SK-N-SH treated with all-trans-retinoic acid at 6 μM for 48 hours (cell line): Measurements from ENCODE around the gene BLOC1S1.

Experiments
- ATAC-seq: fragments of 200-7000 bp; cut with Tn5 transposase; 3 replicates; pipeline ENCODE4 v1.9.1; 2020; ENCODE audit warnings: mild to moderate bottlenecking, moderate library complexity
- ARNTL ChIP-seq: fragments of 450-650 bp; formaldehyde crosslinking; IDR thresholded peaks from 2 replicates; pipeline ENCODE4 v1.5.0; 2020; ENCODE audit warnings: low read depth, mild to moderate bottlenecking, moderate library complexity, borderline replicate concordance
- BACH2 ChIP-seq: fragments of 250-450 bp; sonication (Bioruptor Pico); IDR thresholded peaks from 2 replicates; pipeline ENCODE4 v1.9.0; 2021; ENCODE audit warnings: mild to moderate bottlenecking, borderline replicate concordance
- CSDC2 ChIP-seq: fragments of 250-450 bp; sonication (Bioruptor Pico); IDR thresholded peaks from 2 replicates; pipeline ENCODE4 v1.5.0; 2020; ENCODE audit warnings: mild to moderate bottlenecking, moderate library complexity
- ESRRG ChIP-seq: fragments of 250-450 bp; sonication (Bioruptor Pico); IDR thresholded peaks from 2 replicates; pipeline ENCODE4 v1.6.1; 2021; ENCODE audit warnings: mild to moderate bottlenecking
- GLIS3 ChIP-seq: fragments of 250-450 bp; sonication (Bioruptor Pico); IDR thresholded peaks from 2 replicates; pipeline ENCODE4 v1.5.0; 2020; ENCODE audit warnings: mild to moderate bottlenecking, moderate library complexity
- ISL1 ChIP-seq: fragments of 250-450 bp; sonication (Bioruptor Pico); IDR thresholded peaks from 2 replicates; pipeline ENCODE4 v2.1.2; 2022; ENCODE audit warnings: mild to moderate bottlenecking, moderate library complexity
- OSR1 ChIP-seq: fragments of 250-450 bp; sonication (Bioruptor Pico); IDR thresholded peaks from 2 replicates; pipeline ENCODE4 v1.8.0; 2022; ENCODE audit warnings: moderate library complexity, mild to moderate bottlenecking, inconsistent platforms
- PATZ1 ChIP-seq: fragments of 250-450 bp; sonication (Bioruptor Pico); IDR thresholded peaks from 2 replicates; pipeline ENCODE4 v1.8.0; 2020; ENCODE audit warnings: mild to moderate bottlenecking, moderate library complexity, borderline replicate concordance
- RARB ChIP-seq: fragments of 250-450 bp; sonication (Bioruptor Pico); IDR thresholded peaks from 2 replicates; pipeline ENCODE4 v1.8.0; 2021; ENCODE audit warnings: mild to moderate bottlenecking, moderate library complexity
- SNAI2 ChIP-seq: fragments of 250-450 bp; sonication (Bioruptor Pico); IDR thresholded peaks from 2 replicates; pipeline ENCODE4 v1.5.0; 2020; ENCODE audit warnings: mild to moderate bottlenecking, moderate library complexity
- TCF4 ChIP-seq: fragments of 250-450 bp; sonication (Bioruptor Pico); IDR thresholded peaks from 2 replicates; pipeline ENCODE4 v1.8.0; 2021; ENCODE audit warnings: mild to moderate bottlenecking, moderate library complexity, borderline replicate concordance
- TOX ChIP-seq: fragments of 250-450 bp; sonication (Bioruptor Pico); IDR thresholded peaks from 2 replicates; pipeline ENCODE4 v1.8.0; 2021; ENCODE audit warnings: mild to moderate bottlenecking, moderate library complexity, borderline replicate concordance
- TSHZ2 ChIP-seq: fragments of 250-450 bp; sonication (Bioruptor Pico); IDR thresholded peaks from 2 replicates; pipeline ENCODE4 v1.5.0; 2020; ENCODE audit warnings: mild to moderate bottlenecking, moderate library complexity
- ZC3H10 ChIP-seq: fragments of 250-450 bp; sonication (Bioruptor Pico); IDR thresholded peaks from 2 replicates; pipeline ENCODE4 v1.5.1; 2021; ENCODE audit warnings: mild to moderate bottlenecking, moderate library complexity
- ZFP3 ChIP-seq: fragments of 250-450 bp; sonication (Bioruptor Pico); IDR thresholded peaks from 2 replicates; pipeline ENCODE4 v1.5.0; 2020; ENCODE audit warnings: mild to moderate bottlenecking, moderate library complexity
- ZFP30 ChIP-seq: fragments of 450-650 bp; formaldehyde crosslinking; IDR thresholded peaks from 2 replicates; pipeline ENCODE4 v1.5.0; 2022; ENCODE audit warnings: mild to moderate bottlenecking, moderate library complexity
- ZNF70 ChIP-seq: fragments of 450-650 bp; formaldehyde crosslinking; IDR thresholded peaks from 2 replicates; pipeline ENCODE4 v1.5.0; 2020; ENCODE audit warnings: mild to moderate bottlenecking, moderate library complexity
- ZNF8 ChIP-seq: fragments of 450-650 bp; formaldehyde crosslinking; IDR thresholded peaks from 2 replicates; pipeline ENCODE4 v1.5.0; 2020; ENCODE audit warnings: mild to moderate bottlenecking, moderate library complexity
- TF ChIP-seq, protein P1 (sequence below): fragments of 250-450 bp; sonication (Bioruptor Pico); IDR thresholded peaks from 2 replicates; pipeline ENCODE4 v1.8.0; 2021; ENCODE audit warnings: low read depth, mild to moderate bottlenecking, moderate library complexity, borderline replicate concordance
- TF ChIP-seq, protein P2 (sequence below): fragments of 250-450 bp; sonication (Bioruptor Pico); IDR thresholded peaks from 2 replicates; pipeline ENCODE4 v1.5.1; 2021; ENCODE audit warnings: mild to moderate bottlenecking, moderate library complexity

The BLOC1S1 gene

GRCh38 chr12:55707841-55708694 is 7.8 kb upstream of the BLOC1S1 start, which contains the start of gene ITGA7:
ITGA7 (minus strand) TSS chr12:55707904; CDS start chr12:55707682, 222 bp downstream.
- peak; percentile 87 for ATAC-seq
- TF ChIP-seq OSR1 (CRISPR knock-in tag) (no peak), ZFP3 (no peak), ZFP30 (CRISPR knock-in tag) (no peak), ESRRG (CRISPR knock-in tag) (no peak), RARB (CRISPR knock-in tag) (no peak), ISL1 (CRISPR knock-in tag) (no peak), PATZ1 (CRISPR knock-in tag) (no peak), TSHZ2 (CRISPR knock-in tag) (no peak), ZNF8 (CRISPR knock-in tag) (no peak)
- TF ChIP-seq, protein P1, sequence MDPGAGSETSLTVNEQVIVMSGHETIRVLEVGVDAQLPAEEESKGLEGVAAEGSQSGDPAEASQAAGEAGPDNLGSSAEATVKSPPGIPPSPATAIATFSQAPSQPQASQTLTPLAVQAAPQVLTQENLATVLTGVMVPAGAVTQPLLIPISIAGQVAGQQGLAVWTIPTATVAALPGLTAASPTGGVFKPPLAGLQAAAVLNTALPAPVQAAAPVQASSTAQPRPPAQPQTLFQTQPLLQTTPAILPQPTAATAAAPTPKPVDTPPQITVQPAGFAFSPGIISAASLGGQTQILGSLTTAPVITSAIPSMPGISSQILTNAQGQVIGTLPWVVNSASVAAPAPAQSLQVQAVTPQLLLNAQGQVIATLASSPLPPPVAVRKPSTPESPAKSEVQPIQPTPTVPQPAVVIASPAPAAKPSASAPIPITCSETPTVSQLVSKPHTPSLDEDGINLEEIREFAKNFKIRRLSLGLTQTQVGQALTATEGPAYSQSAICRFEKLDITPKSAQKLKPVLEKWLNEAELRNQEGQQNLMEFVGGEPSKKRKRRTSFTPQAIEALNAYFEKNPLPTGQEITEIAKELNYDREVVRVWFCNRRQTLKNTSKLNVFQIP, result no peak
- TF ChIP-seq, protein P2, sequence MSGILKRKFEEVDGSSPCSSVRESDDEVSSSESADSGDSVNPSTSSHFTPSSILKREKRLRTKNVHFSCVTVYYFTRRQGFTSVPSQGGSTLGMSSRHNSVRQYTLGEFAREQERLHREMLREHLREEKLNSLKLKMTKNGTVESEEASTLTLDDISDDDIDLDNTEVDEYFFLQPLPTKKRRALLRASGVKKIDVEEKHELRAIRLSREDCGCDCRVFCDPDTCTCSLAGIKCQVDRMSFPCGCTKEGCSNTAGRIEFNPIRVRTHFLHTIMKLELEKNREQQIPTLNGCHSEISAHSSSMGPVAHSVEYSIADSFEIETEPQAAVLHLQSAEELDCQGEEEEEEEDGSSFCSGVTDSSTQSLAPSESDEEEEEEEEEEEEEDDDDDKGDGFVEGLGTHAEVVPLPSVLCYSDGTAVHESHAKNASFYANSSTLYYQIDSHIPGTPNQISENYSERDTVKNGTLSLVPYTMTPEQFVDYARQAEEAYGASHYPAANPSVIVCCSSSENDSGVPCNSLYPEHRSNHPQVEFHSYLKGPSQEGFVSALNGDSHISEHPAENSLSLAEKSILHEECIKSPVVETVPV, result no peak

DNA sequence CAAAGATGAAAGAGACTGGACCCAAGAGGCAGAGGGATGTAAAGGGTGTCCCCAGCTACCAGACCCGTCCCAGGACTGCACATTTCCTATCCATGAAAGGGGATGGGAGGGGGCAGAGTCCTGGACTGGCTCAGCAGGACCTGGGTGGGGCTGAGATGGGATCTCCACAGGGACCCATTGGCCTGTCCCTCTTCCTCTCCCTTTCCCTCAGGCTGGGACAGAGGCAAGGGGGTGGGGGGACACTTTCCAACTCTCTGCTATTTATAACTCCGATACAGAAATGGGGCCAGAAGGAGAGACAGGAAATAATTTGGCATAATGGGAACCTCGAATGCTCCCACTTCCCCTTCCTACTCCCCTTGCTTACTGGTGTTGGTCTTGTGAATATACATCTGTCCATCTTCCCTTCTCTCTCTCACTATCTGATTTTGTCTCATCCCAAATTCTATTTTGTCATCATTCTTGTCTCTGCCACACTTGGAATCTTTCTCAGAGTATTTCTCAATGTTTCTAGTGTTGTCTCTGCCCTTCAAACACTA is 7.1 kb upstream of the BLOC1S1 start:
- TF ChIP-seq, protein P1, result no peak
- ATAC-seq, result no peak; the same call in 2 of the 3 replicates

DNA sequence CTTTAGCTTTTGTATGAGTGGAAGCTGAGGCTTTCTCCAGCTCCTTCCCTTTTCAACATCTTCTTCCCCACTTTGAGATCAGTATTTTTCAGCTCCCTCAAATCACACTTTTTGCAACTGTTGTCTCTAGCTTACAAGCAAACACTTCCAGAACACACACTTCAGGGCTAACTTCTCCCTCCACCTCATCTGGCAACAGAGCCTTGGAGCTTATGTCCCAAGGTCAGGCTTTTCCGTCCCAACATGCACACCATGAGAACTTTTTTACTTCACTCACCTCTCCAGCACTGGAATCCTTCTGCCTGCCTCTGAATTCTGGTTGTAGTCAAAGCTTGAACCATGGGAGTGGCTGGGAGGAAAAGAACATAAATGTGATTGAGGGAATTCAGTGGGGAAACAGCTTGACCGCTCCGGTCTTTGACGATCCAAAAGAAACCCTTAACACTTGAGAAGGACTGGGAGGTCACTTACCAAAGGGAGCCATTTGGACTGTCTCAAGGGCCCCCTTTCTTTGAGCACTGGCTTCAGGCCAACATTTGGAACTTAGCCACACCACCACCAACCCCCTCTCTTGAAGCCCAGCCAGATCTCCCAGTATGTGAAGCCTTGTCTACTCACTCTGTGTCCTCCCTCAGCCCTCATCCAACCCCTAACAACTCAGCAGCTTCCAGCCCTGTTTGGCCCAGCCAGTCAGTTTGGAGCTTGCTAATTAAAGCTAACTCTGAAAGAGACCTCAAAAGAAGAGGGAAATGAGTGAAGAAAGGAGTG is 3.9 kb upstream of the BLOC1S1 start:
- no peak for ATAC-seq
- TF ChIP-seq ZNF70, result no peak
- TF ChIP-seq CSDC2 (CRISPR knock-in tag), result no peak
- TF ChIP-seq GLIS3 (CRISPR knock-in tag), result no peak
- TF ChIP-seq OSR1 (CRISPR knock-in tag), result no peak
- no peak for TF ChIP-seq TCF4 (CRISPR knock-in tag)
- no peak for TF ChIP-seq TSHZ2 (CRISPR knock-in tag)
- TF ChIP-seq BACH2, result no peak
- TF ChIP-seq ISL1 (CRISPR knock-in tag), result no peak
- TF ChIP-seq, protein P2, result no peak
- TF ChIP-seq ZFP30 (CRISPR knock-in tag), result no peak
- no peak for TF ChIP-seq SNAI2
- TF ChIP-seq TOX, result no peak
- TF ChIP-seq ZC3H10 (CRISPR knock-in tag), result no peak
- TF ChIP-seq ARNTL (CRISPR knock-in tag), result no peak
